HT1080 (cell line): ENCODE results near the gene FAM83C. TPM values are rescaled to one million over a fixed set of nuclear protein-coding genes. Genes with fewer than 3 reads are reported as not detected.

Source experiments
- DNase-seq: peaks from one replicate; pipeline ENCODE4 v3.0.0-alpha.2; 2015; ENCODE audit warnings: low read depth
- total RNA-seq: library from RNA; depleted of rRNA; stranded (reverse); fragments of >200 nt; shearing (Covaris generic); gene quantifications from 2 replicates; pipeline ENCODE4 v1.2.3, GENCODE V29; 2014

Gene FAM83C
- total RNA-seq, 1 experiment from 2014 or later: not detected

DNA sequence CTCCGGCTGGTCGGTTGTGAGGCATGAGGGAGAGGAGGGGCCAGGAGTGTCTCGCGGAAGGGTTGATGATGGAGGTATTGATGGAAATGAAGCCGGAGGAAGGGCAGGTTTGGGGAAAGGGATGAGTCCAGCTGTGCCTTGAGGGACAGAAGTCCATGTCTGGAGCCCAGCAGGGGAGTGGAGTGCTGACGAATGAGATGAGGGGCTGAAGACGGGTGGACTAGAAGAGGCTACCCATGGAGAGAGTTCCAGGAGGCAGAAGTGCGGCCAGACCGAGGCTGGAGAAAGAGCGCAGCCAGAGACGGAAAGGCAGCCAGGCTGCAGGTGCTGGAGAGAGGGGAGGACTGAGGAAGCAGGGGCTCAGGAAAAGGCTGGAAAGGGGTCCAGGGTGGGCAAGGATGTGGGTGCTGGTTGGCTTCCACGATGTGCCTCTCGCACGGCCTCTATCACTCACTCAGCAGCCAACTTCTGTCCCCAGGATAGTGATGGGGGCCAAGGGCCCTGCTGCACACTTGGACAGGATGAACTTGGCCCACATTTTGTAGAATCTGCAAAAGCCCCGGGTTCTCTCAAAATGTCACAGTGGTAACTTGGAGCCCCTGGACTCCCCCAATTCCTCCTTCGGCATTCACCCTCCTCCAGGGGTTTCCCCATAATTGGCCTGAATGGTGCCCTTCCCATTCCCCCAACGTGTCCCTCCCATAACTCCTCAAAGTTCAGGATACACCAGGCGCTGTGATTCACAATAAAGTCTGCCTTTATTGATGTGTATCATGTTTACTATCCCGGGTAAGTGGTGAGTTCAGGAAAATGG lies 7.0 kb downstream of the FAM83C start:
- no peak for DNase-seq

DNA sequence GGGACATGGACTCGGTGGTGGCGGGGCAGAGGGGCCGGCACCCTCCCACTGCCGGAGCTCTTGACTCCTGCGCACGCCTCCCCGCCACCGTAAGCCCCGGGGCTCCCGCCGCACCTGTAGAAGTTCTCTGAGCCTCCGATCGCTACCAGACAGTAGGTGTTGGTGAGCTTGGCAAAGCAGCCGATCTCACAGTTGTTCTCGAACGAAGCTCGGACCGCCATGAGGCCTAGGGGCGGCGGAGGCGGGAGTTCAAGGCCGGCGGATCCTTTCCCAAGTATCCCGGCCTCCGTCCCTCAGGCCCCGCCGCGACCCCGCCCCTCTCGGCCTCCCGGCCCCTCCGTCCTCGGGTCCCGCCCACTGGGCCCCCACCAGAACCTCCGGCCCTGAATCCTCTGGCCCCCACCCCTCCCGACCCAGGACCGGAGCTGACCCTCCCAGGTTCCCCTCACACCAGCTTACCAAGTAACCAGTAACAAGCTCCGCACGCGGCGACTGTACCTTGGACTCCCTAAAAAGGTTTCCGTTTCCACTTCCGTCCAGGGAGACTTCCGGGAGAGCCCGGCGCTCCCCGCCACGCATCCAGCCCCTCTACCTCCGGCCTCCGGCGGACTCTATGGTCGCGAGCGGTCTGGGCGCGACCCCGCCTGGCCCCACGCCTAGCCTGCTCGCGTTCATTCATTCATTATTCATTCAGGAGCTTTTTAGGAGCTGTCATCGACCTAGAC lies 7.8 kb downstream of the FAM83C start, which contains the start of gene EIF6:
Gene EIF6, minus strand, starts transcription at position 506 of the 725 bp plus-strand sequence. Its CDS starts 285 bp downstream, at position 221.
- DNase-seq: peak; percentile 92

DNA sequence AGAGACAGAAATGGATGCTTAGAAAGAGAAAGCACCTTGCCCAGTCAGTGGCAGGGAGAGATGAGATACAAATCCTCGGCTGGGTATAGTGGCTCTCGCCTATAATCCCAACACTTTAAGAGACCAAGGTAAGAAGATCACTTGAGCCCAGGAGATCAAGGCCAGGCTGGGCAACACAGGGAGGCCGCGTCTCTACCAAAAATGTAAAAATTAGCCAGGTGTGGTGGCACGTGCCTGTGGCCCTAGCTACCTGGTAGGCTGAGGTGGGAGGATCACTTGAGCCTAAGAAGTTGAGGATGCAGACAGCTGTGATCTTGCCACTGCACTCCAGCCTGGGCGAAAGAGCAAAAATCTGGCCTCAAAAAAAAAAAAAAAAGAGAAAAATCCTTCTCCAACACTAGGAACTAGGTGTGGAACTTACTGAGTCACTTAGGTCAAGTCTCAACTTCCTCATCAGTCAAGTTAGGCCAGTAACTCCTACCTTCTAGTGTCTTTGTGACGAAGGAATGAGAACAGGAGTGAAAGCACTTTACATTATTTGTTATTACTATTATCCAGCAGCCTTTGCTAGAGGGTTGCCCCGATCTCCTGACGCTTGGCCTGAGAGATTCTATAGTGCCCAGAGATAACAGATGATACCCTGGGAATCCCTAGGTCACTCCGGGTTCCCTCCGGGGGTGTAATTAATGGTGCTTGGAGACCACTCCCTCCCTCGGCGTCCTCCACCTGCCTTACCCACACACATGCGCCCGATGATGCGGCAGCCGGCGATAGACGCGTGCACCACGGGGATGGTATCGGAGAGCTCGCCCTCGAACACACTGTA lies 8.6 kb downstream of the FAM83C start:
- no peak for DNase-seq

DNA sequence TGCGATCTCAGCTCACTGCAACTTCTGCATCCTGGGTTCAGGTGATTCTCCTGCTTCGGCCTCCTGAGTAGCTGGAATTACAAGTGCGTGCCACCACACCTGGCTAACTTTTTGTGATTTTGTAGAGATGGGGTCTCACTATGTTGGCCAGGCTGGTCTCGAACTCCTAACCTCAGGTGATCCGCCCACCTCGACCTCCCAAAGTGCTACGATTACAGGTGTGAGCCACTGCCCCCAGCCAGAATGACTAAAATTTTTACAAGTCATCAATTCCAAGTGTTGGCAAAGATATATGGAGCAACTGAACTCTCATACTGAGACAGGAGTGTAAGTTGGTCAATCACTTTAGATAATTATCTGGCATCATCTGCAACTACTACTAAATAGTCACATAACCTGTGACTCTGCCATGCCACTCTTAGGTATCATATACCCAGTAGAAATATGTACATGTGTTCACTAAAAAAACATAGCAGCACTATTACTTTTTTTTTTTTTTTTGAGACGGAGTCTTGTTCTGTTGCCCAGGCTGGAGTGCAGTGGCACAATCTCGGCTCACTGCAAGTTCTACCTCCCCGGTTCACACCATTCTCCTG lies 10.6 kb downstream of the FAM83C start:
- DNase-seq: no peak

GRCh38 chr20:35280523-35280922 lies 11.7 kb downstream of the FAM83C start:
- DNase-seq: no peak

DNA sequence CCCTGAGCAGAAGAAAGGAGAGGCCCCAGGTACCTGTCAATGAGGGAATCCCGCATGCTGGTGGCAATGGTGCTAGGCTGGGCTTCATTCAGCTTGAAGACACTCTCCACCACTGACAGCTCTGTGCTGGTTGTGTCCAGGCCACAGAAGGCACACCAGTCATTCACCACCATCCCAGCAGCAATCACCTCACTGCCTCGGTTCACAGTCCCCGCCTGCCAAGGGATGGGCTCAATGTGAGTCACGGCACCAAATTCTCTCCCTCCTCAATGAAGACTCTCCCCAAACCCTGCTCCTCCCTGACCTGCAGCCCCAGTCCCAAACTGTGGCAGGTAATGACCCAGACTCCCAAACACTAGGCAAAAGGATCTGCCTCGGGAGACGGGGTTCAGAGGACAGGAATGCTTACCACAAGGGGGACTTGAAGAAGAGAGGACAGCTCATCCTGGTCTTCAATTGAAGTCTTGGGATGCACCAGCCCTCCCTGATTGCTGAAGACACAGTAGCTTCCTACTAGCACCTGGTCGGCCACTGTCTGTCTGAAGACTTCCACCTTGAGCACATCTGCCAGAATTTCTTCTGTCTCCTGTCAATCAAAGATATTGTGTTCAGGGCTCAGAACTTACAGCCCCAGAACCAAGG lies 12.6 kb downstream of the FAM83C start:
- no peak for DNase-seq

- DNase-seq: no peak
Measured at GRCh38 chr20:35279040-35279439, 13.2 kb downstream of the FAM83C start.

- peak; percentile 77 for DNase-seq
Measured at GRCh38 chr20:35277531-35278395, 14.5 kb downstream of the FAM83C start, which contains the start of gene MMP24OS. Gene MMP24OS, minus strand, starts transcription at chr20:35278122. Its CDS starts 193 bp downstream, at chr20:35277929.

- no peak for DNase-seq
Measured at GRCh38 chr20:35277127-35277526, 15.1 kb downstream of the FAM83C start.

GRCh38 chr20:35276408-35276807 lies 15.8 kb downstream of the FAM83C start:
- no peak for DNase-seq

DNA sequence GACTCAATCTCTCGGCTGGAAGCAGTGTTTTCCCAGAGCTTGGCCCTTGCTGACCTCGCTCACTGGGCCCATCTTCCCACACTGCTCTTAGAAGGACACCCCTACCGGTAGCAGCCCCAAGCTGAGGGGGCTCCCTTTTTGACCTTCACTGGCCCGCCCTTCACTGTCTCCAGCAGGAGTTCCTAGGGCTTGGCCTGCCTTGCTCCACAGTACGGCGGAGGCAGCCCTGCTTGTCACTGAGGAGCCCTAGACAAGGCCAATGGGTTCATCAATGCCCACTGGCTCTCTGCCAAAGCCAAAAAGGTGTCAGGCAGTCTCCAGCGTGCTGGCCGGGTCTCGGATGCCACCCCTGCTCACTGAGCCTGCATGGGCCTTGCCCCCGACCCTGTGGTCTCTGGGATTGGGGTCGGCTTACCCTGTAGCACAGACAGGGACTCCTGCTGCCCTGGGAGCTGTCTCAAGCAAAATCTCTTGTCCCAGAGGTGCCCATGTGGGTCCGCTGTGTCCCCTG lies 16.4 kb downstream of the FAM83C start:
- no peak for DNase-seq

DNA sequence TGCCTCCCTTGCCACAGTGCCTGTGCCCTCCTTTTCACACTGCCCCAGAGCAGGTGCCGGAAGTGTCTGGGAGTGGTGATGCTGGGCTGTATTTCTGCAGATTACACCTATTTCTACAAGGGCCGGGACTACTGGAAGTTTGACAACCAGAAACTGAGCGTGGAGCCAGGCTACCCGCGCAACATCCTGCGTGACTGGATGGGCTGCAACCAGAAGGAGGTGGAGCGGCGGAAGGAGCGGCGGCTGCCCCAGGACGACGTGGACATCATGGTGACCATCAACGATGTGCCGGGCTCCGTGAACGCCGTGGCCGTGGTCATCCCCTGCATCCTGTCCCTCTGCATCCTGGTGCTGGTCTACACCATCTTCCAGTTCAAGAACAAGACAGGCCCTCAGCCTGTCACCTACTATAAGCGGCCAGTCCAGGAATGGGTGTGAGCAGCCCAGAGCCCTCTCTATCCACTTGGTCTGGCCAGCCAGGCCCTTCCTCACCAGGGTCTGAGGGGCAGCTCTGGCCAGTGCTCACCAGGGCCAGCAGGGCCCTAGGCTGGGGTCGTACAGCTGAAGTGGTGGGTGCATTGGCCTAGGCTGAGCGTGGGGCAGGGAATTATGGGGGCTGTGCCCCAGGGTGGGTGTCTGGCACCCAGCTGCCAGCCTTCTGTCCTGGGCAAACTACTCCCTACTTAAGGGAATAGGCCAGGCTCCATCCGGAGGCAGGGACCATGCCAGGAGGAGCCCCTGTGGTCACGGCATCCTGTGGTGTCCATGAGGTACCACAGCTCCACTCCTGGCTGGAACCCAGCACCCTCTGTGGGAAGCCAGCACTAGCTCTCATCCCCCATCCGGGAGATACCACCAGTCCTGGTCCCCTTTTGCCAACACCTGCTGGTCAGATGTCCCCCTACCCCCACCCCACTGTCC lies 17.8 kb downstream of the FAM83C start:
- no peak for DNase-seq

DNA sequence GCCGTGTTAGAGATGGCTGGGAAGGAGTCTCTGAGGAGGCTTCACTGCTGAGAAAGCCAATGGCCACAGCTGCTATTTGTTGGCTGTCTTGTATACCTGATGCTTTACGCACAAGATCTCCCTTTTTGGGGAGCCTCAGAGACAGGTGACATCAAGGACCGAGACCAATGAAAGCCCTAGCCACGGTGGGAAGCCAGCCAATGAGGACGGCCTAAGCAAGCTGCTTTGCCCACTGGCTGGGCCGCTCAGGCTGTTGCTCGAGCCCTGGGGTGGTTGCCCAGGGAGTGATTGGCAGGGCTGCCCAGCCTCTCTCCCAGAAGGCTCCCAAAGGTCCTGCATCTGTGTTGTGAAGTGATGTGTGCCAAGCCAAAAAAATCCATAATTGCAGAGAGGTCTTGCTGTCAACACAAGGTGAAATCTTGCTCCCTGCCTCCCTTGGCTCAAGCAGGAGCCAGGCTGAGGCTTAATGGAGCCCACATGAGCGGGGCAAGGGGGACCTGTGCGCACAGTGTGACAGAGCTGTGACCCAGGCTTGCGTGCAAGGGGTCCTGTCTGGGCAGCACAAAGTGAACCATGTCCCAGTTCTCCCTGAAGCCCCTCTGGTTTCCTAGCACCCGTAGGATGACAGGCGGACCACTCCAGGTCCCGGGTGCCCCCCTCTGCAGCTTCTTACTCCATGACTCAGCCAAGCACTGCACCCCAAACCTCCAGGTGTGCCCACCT lies 18.6 kb downstream of the FAM83C start:
- DNase-seq: no peak

GRCh38 chr20:35271904-35272303 lies 20.3 kb downstream of the FAM83C start:
- no peak for DNase-seq

GRCh38 chr20:35271073-35271882 lies 20.9 kb downstream of the FAM83C start:
- DNase-seq: no peak

DNA sequence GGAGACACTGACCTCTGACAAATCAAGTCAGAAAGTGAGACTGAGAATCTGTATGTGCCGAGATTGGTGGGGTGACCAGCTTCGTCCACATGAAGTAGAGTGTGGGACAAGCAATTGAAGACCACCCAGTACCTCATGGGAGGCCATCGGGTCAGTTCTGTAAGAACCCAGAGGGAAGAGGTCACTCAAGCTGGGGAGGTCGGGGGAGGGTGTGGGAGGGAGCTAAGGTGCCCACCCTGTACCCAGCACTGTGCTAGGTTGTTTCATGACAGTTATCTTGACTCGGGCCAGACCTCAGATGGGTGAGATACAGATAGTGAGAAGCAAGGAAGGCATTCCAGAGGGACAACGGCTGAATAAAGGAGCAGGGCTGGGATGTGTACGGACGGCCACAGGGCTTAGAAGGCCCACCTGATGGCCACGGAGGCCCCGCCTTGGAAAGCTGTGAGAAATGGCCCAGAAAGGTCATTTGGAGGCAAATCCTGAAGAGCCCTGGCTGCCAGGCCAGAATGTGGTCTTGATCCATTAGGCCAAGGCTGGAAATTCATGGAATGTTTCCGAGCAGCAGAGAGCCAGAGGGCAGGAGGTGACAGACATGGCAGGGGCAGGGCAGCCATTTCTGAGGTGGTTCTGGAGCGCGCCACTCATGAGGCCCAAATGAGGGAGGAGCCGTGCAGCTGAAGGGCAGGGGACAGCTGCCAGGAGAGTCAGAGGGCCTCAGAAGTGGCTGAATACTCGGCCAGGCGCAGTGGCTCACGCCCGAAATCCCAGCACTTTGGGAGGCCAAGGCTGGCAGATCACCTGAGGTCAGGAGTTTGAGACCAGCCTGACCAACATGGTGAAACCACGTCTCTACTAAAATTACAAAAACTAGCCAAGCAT lies 22.0 kb downstream of the FAM83C start:
- no peak for DNase-seq
